HepG2 (cell line): Measurements from ENCODE around the gene FIZ1. TPM values are rescaled to one million over a fixed set of nuclear protein-coding genes. Genes with fewer than 3 reads are reported as not detected.

Source experiments
- ATAC-seq: fragments of 200-7000 bp; cut with Tn5 transposase; 3 replicates; pipeline ENCODE4 v1.9.1; 2020; ENCODE audit warnings: mild to moderate bottlenecking, moderate library complexity
- BruUV-seq: library from RNA; stranded (reverse); fragments of 400-500 nt; replicated peaks from 2 replicates; lab custom pipeline; 2021; lab: Mats Ljungman, UMichigan
- CTCF ChIA-PET: fragments of 300-600 bp; formaldehyde crosslinking; extraction: SDS; loops from one replicate; lab custom pipeline; 2021; ENCODE audit warnings: low total read pairs, inconsistent platforms, low intra/inter-chr PET ratio; lab: Yijun Ruan, JAX
- POLR2A ChIA-PET: fragments of 350-600 bp; sonication (Branson Sonifier 250); formaldehyde crosslinking; loops from one replicate; lab custom pipeline; 2020; ENCODE audit warnings: antibody characterized with exemption, inconsistent platforms; lab: Yijun Ruan, JAX
- DNase-seq: peaks from one replicate; pipeline ENCODE4 v3.0.0-alpha.2; 2015; ENCODE audit warnings: low spot score
- FAIRE-seq: peaks from 3 replicates; lab custom pipeline; 2011; peaks lifted over from hg19 to GRCh38; lab: Jason Lieb, UNC
- H2AFZ ChIP-seq: one replicate; pipeline ENCODE4 v1.6.1; 2011; ENCODE audit warnings: low read length, inconsistent platforms
- H3K27ac ChIP-seq: fragments of 300-600 bp; 3 replicates; pipeline ENCODE4 v1.8.0; 2011; ENCODE audit warnings: mixed run types, mild to moderate bottlenecking, mixed read lengths, low read length, inconsistent platforms; ENCODE audit not compliant: insufficient read depth; ENCODE audit errors: extremely low read length
- H3K27me3 ChIP-seq, 2 experiments: fragments of 200-600 bp in 1 of 2; 2 replicates in 1 of 2; 3 replicates in 1 of 2; pipeline versions ENCODE4 v1.6.0 to v1.8.0; 2011; ENCODE audit warnings: low read length in 2 of 2, mild to moderate bottlenecking in 2 of 2, moderate library complexity in 2 of 2, inconsistent platforms in 1 of 2; ENCODE audit not compliant: insufficient read depth in 2 of 2, control insufficient read depth in 1 of 2
- H3K36me3 ChIP-seq, 2 experiments: fragments of 200-600 bp in 1 of 2; replicated peaks in 1 of 2; 2 replicates in 1 of 2; 3 replicates in 1 of 2; pipeline versions ENCODE4 v1.5.1 to v1.8.0; 2011; ENCODE audit warnings: low read length in 2 of 2, inconsistent platforms in 1 of 2; ENCODE audit not compliant: insufficient read depth in 2 of 2, control insufficient read depth in 1 of 2
- H3K4me1 ChIP-seq: 2 replicates; pipeline ENCODE4 v1.5.1; 2012; ENCODE audit warnings: low read length, inconsistent platforms; ENCODE audit not compliant: insufficient read depth
- H3K4me2 ChIP-seq: 2 replicates; pipeline ENCODE4 v1.6.0; 2011; ENCODE audit warnings: low read depth, low read length, inconsistent platforms
- H3K4me3 ChIP-seq, 3 experiments: fragments of 200-600 bp in 1 of 3; sonication (generic), shearing (Covaris generic) in 1 of 3; replicated peaks in 1 of 3; 2 replicates each; pipeline ENCODE4 v1.5.1; 2011 to 2016; ENCODE audit warnings: low read length in 3 of 3, inconsistent platforms in 2 of 3, low read depth in 2 of 3, mild to moderate bottlenecking in 2 of 3, control low read depth in 1 of 3, mixed read lengths in 1 of 3; ENCODE audit not compliant: insufficient read depth in 1 of 3
- H3K79me2 ChIP-seq: one replicate; pipeline ENCODE4 v1.6.1; 2011; ENCODE audit warnings: low read length, inconsistent platforms; ENCODE audit not compliant: insufficient read depth
- H3K9ac ChIP-seq: 2 replicates; pipeline ENCODE4 v1.6.0; 2011; ENCODE audit warnings: mild to moderate bottlenecking, low read depth, low read length, inconsistent platforms; ENCODE audit not compliant: insufficient read depth
- H3K9me3 ChIP-seq: 2 replicates; pipeline ENCODE4 v1.5.1; 2012; ENCODE audit warnings: mild to moderate bottlenecking, low read length
- H4K20me1 ChIP-seq: 2 replicates; pipeline ENCODE4 v1.6.0; 2011; ENCODE audit warnings: inconsistent platforms, mild to moderate bottlenecking, low read length, moderate library complexity; ENCODE audit not compliant: insufficient read depth
- AGO2 ChIP-seq: fragments of 200-400 bp; formaldehyde crosslinking; optimal IDR thresholded peaks from 2 replicates; pipeline ENCODE3; 2017; ENCODE audit warnings: mild to moderate bottlenecking, low read depth, low read length, moderate library complexity
- CREM ChIP-seq, 2 experiments: sonication (generic) in 1 of 2; formaldehyde crosslinking in 1 of 2; IDR thresholded peaks; 2 replicates each; pipeline versions ENCODE4 v1.4.0 to v1.6.1; 2016 to 2020; ENCODE audit warnings: antibody characterized with exemption in 1 of 2, mild to moderate bottlenecking in 1 of 2, missing genetic modification reagents in 1 of 2
- ISL2 ChIP-seq: sonication (generic); formaldehyde crosslinking; IDR thresholded peaks from 2 replicates; pipeline ENCODE4 v1.5.0; 2020; ENCODE audit warnings: missing genetic modification reagents
- KLF11 ChIP-seq: IDR thresholded peaks from 2 replicates; pipeline ENCODE4 v1.6.1; 2016; ENCODE audit warnings: missing compliant biosample characterization
- MYC ChIP-seq: sonication (generic); formaldehyde crosslinking; IDR thresholded peaks from 2 replicates; pipeline ENCODE4 v1.9.0; 2021; ENCODE audit warnings: missing genetic modification reagents, borderline replicate concordance
- MZF1 ChIP-seq: sonication (generic); formaldehyde crosslinking; IDR thresholded peaks from 2 replicates; pipeline ENCODE4 v1.8.1; 2023; ENCODE audit warnings: mild to moderate bottlenecking, missing genetic modification reagents, borderline replicate concordance
- SAP130 ChIP-seq: IDR thresholded peaks from 2 replicates; pipeline ENCODE4 v1.6.1; 2016; ENCODE audit warnings: low read depth
- ZBTB38 ChIP-seq: sonication (generic); formaldehyde crosslinking; IDR thresholded peaks from 2 replicates; pipeline ENCODE4 v1.5.1; 2020; ENCODE audit warnings: mild to moderate bottlenecking, missing genetic modification reagents
- ZMYM3 ChIP-seq: sonication (generic); formaldehyde crosslinking; IDR thresholded peaks from 2 replicates; pipeline ENCODE4 v1.5.1; 2020; ENCODE audit warnings: mild to moderate bottlenecking, missing genetic modification reagents
- ZNF326 ChIP-seq: sonication (generic); formaldehyde crosslinking; IDR thresholded peaks from 2 replicates; pipeline ENCODE4 v1.4.0; 2020; ENCODE audit warnings: missing genetic modification reagents, borderline replicate concordance
- ZNF501 ChIP-seq: sonication (generic); formaldehyde crosslinking; IDR thresholded peaks from 2 replicates; pipeline ENCODE4 v1.5.1; 2020; ENCODE audit warnings: mild to moderate bottlenecking, moderate library complexity, missing genetic modification reagents
- ZNF549 ChIP-seq: sonication (generic); formaldehyde crosslinking; IDR thresholded peaks from 2 replicates; pipeline ENCODE4 v1.5.0; 2020; ENCODE audit warnings: missing genetic modification reagents
- ZNF629 ChIP-seq: sonication (generic); formaldehyde crosslinking; conservative IDR thresholded peaks from 2 replicates; pipeline ENCODE4 v1.5.0; 2020; ENCODE audit warnings: missing genetic modification reagents
- WGBS: methylation state at CpG from one replicate; pipeline ENCODE4 v1.1.6; 2017; ENCODE audit warnings: low lambda C conversion rate; 5-methylcytosine and 5-hydroxymethylcytosine counted together
- in situ Hi-C: cut with HindIII; loops from 2 replicates; pipeline ENCODE4 v1.10.0; 2017; ENCODE audit warnings: low pct_unique_long_range_greater_than_20kb; ENCODE audit not compliant: extremely low pct_ligation_motif_present
- intact Hi-C: fragments of 100-400 bp; cut with micrococcal nuclease; formaldehyde crosslinking; loops from one replicate; pipeline ENCODE4 v1.10.0; 2022; ENCODE audit not compliant: unreplicated experiment
- polyA plus RNA-seq, 8 experiments: library from polyadenylated mRNA; depleted of rRNA in 3 of 8; stranded (reverse) in 7 of 8; unstranded in 1 of 8; fragments of >200 nt; fragmentation: Illumina TruSeq in 4 of 8; extraction: Trizol in 4 of 8; gene quantifications; 2 replicates each; pipeline versions ENCODE4 v1.2.1 to v1.2.3, GENCODE V29; 2011 to 2016; ENCODE audit warnings: low read depth in 4 of 8, missing spikeins in 1 of 8, mixed read lengths in 1 of 8; ENCODE audit not compliant: insufficient read depth in 1 of 8
- total RNA-seq, 5 experiments: library from RNA; depleted of rRNA; stranded (reverse); fragments of >200 nt; fragmentation: Illumina TruSeq; extraction: Trizol; gene quantifications; 2 replicates each; pipeline ENCODE4 v1.2.3, GENCODE V29; 2016; ENCODE audit warnings: low read depth in 1 of 5
- TF ChIP-seq, protein P1 (sequence below): sonication (generic); formaldehyde crosslinking; conservative IDR thresholded peaks from 2 replicates; pipeline ENCODE4 v1.4.0; 2020; ENCODE audit warnings: missing genetic modification reagents
- TF ChIP-seq, protein P2 (sequence below): sonication (generic); formaldehyde crosslinking; IDR thresholded peaks from 2 replicates; pipeline ENCODE4 v1.4.0; 2020; ENCODE audit warnings: missing genetic modification reagents
- TF ChIP-seq, protein P3 (sequence below): sonication (generic); formaldehyde crosslinking; IDR thresholded peaks from 2 replicates; pipeline ENCODE4 v1.8.0; 2022; ENCODE audit warnings: missing genetic modification reagents, low read depth, mild to moderate bottlenecking, borderline replicate concordance

Gene FIZ1
- total and polyA plus RNA-seq, 2 of the 13 experiments (the other 11 are each of a cell fraction or from before 2014, with no cell fraction given) = 3.6 to 5.9 TPM

DNA sequence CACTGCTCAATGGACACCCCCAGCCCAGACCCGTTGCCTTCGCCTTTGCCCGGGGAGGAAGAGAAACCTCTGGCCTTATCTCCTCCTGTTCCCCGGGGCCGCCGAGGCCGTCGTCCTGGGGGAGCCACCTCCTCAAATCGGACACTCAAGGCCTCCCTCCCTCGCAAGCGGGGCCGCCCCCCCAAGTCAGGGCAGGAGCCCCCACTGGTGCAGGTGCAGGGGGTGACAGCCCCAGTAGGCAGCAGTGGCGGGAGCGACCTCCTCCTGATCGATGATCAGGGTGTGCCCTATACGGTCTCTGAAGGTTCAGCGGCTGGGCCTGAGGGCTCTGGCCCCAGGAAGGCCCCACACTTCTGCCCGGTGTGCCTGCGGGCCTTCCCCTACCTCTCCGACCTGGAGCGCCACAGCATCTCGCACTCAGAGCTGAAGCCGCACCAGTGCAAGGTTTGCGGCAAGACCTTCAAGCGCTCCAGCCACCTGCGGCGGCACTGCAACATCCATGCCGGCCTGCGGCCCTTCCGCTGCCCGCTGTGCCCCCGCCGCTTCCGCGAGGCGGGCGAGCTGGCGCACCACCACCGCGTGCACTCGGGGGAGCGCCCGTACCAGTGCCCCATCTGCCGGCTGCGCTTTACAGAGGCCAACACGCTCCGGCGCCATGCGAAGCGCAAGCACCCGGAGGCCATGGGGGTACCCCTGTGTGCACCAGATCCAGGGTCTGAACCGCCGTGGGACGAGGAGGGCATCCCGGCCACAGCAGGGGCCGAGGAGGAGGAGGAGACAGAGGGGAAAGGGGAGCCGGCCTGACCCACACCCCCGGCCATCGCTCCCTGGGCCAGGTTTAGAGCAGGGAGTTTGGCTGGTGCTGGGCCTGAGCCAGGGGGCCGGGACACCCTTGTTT is 3.0 kb upstream of the FIZ1 start (continued):
- TF ChIP-seq AGO2 (peak; percentile 37), ZBTB38 (CRISPR knock-in tag) (no peak), SAP130 (no peak), ZNF326 (CRISPR knock-in tag) (no peak)

DNA sequence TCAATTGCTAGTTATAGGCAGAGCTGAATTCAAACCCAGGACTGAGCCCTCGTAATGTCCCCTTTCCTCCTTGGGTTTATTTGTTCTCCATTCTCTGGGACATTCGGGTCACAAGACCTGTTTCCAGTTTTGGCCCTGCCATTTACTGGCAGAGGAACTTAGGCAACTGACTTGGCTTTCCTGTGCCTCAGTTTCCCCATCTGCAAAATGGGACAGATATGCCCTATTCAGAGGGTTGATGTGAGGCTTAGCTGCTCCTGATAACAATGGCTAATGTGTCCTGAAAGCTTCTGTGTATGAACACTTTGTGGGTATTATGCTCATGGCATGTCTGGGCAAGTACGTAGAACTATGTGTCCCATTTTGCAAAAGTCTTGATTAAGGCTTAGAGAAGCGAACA is 1.8 kb upstream of the FIZ1 start:
- Histone ChIP-seq H3K4me2 (peak overlapping the region; percentile 88), H3K27me3 (no peaks in the 10 kb centered on the region; a peak in 1 of 5 replicates), H3K9ac (peak overlapping the region; percentile 75), H3K4me3 (peak overlapping the region; percentile 73 to 94 (median 90)), H3K4me1 (peaks cover 42% of the 10 kb centered on the region), H4K20me1 (0 out of 2 replicates have a peak, but pooled peaks cover 6% of the 10 kb centered on the region), H3K27ac (peak overlapping the region; percentile 98), H2AFZ (no peak overlapping the region), H3K9me3 (no peaks in the 10 kb centered on the region), H3K79me2 (peaks cover 2% of the 10 kb centered on the region), H3K36me3 (peaks cover 4 to 15% of the 10 kb centered on the region in 2 experiments; a peak in 4 of 5 replicates)
- in situ Hi-C loops (no loop called here), intact Hi-C loops (loop anchor here (2.0 to 10.0 kb wide), 2 partner anchors 14 to 46 kb away; no protein-coding TSS in a partner anchor)
- ChIA-PET CTCF (no interaction called here), POLR2A (interaction anchor here (1.1 to 4.9 kb wide), 5 partner anchors 16 to 345 kb away, joined by 3 to 66 read pairs (median 19); partner anchors contain the start of genes ZNF579 and ZNF784)
- DNase-seq (no peak), ATAC-seq (no peak), FAIRE-seq (no peak)
- WGBS = 62% methylated on average over 4 of the region's 4 CpGs
- no TSS peak for BruUV-seq
- TF ChIP-seq ZNF549 (CRISPR knock-in tag) = no peak
- TF ChIP-seq, protein P1, sequence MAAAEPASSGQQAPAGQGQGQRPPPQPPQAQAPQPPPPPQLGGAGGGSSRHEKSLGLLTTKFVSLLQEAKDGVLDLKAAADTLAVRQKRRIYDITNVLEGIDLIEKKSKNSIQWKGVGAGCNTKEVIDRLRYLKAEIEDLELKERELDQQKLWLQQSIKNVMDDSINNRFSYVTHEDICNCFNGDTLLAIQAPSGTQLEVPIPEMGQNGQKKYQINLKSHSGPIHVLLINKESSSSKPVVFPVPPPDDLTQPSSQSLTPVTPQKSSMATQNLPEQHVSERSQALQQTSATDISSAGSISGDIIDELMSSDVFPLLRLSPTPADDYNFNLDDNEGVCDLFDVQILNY (CRISPR knock-in tag) = no peak
- TF ChIP-seq MZF1 (CRISPR knock-in tag) = no peak
- TF ChIP-seq ZMYM3 = peak; percentile 83
- TF ChIP-seq KLF11 = 0 out of 2 replicates have a peak, but pooled peaks have one; percentile 16
- peak; percentile 89 for TF ChIP-seq ZNF629
- TF ChIP-seq, protein P2, sequence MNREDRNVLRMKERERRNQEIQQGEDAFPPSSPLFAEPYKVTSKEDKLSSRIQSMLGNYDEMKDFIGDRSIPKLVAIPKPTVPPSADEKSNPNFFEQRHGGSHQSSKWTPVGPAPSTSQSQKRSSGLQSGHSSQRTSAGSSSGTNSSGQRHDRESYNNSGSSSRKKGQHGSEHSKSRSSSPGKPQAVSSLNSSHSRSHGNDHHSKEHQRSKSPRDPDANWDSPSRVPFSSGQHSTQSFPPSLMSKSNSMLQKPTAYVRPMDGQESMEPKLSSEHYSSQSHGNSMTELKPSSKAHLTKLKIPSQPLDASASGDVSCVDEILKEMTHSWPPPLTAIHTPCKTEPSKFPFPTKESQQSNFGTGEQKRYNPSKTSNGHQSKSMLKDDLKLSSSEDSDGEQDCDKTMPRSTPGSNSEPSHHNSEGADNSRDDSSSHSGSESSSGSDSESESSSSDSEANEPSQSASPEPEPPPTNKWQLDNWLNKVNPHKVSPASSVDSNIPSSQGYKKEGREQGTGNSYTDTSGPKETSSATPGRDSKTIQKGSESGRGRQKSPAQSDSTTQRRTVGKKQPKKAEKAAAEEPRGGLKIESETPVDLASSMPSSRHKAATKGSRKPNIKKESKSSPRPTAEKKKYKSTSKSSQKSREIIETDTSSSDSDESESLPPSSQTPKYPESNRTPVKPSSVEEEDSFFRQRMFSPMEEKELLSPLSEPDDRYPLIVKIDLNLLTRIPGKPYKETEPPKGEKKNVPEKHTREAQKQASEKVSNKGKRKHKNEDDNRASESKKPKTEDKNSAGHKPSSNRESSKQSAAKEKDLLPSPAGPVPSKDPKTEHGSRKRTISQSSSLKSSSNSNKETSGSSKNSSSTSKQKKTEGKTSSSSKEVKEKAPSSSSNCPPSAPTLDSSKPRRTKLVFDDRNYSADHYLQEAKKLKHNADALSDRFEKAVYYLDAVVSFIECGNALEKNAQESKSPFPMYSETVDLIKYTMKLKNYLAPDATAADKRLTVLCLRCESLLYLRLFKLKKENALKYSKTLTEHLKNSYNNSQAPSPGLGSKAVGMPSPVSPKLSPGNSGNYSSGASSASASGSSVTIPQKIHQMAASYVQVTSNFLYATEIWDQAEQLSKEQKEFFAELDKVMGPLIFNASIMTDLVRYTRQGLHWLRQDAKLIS (CRISPR knock-in tag) = 0 out of 2 replicates have a peak, but pooled peaks have one; percentile 25
- TF ChIP-seq ISL2 = no peak
- no peak for TF ChIP-seq CREM (IDR thresholded peaks at IDR 0.05)
- TF ChIP-seq CREM (CRISPR knock-in tag; IDR thresholded peaks at IDR 0.05) = 0 out of 2 replicates have a peak, but pooled peaks have one; percentile 1
- TF ChIP-seq ZNF501 (CRISPR knock-in tag) = peak; percentile 40; the same call in 1 of the 2 replicates
- TF ChIP-seq, protein P3, sequence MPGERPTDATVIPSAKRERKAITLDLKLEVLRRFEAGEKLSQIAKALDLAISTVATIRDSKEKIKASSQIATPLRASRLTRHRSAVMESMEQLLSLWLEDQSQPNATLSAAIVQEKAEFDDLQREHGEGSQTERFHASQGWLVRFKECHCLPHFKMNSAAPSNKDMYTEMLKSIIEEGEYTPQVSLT (CRISPR knock-in tag) = no peak
- no peak for TF ChIP-seq MYC
